HG02763 (cell line): ENCODE measurements around the gene FAM78A.
"Not testable (repeated sequence)": the region's sequence is repeated elsewhere in the genome, so short reads cannot be mapped to it uniquely, and the experiment has no call there.

ENCODE experiments used
- ATAC-seq: cut with Tn5 transposase; IDR thresholded peaks from one replicate; pipeline ENCODE4 v1.9.1; 2021; ENCODE audit warnings: mild to moderate bottlenecking, moderate library complexity; ENCODE audit not compliant: unreplicated experiment

The FAM78A gene

DNA sequence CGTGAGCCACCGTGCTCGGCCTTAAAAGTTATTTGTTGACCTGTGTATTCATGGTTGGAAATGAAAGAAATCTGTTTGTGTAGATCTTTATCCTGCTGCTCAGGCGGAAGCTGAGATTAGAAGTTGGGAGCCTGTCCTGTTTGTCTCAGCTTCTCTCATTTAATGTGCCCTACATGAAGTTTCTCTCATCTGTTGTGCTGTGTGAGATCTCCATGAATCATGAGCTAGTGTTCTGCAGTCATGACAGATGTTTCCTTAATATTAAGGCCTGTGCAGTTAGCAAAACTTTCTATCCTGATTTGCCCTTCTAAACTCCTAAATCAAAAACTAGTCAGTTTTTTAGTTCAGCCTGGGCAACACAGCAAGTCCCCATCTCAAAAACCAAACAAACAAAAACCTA lies 59.5 kb downstream of the FAM78A start:
- no peak for ATAC-seq

DNA sequence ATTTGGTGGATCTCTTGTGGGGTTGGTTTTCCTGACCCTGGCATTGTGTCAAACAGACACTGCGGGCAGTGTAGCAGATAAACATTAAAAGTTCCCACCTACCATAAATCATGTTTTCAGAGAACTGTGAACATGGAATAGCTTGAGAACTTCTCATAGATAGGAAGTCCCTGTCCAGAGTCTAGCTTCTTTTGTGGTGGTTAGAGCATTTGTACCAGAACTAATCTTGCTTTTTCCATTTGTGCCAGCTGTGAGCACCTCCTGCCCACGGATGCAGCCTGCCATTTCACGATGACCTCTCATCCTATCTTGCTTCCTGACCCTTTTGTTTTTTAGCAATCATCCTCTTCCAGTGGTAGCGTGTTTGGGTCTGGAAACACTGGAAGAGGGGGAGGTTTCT lies 61.4 kb downstream of the FAM78A start:
- no peak for ATAC-seq

DNA sequence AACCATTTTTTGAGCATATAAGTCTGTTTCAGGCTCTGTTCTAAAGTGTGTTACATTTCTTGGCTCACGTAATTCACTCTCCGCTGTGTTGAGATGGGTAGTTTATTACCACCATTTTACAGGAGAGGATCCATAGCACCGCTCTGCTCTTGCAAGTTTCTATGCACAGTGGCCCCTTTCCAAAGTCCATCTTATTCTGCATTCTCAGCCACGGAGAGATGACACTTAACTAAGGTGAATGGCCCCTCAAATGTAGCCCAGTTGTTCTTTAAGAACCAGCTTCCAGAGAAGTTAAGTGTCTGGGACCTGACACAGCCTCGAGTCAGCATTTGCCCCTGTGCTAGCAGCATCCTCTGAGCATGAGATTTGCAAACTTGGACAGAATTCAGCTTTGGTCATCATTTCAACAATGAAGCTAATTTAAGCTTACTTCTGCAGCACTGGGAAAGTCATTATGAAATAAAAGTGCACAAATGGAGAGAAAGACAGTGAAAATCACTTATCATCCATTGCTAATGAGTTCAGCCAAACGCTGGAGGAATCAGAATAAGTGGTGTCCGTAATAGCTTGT lies 61.9 kb downstream of the FAM78A start:
- no peak for ATAC-seq

DNA sequence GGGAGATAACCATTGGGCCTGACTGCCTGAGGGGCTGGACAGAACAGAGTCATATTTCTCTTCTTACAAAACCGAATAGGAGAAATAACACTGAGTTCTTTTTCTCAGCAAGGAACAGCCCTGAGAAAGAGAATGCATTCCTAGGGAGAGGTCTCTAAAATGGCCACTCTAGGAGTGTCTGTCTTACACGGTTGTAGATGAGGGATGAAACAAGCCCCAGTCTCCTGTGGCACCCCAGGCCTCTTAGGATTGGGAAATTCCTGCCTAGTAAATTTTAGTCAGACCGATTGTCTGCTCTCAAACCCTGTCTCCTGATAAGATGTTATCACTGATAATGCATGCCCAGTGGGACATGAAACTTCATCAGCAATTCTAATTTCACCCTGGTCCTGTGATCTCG lies 64.4 kb downstream of the FAM78A start:
- not testable (repeated sequence) for ATAC-seq
